ENCODE data around the gene PCDHA1.

GRCh38 chr5:140953234-140953633 lies 167.3 kb downstream of the PCDHA1 start:
- TF ChIP-seq, protein P1, sequence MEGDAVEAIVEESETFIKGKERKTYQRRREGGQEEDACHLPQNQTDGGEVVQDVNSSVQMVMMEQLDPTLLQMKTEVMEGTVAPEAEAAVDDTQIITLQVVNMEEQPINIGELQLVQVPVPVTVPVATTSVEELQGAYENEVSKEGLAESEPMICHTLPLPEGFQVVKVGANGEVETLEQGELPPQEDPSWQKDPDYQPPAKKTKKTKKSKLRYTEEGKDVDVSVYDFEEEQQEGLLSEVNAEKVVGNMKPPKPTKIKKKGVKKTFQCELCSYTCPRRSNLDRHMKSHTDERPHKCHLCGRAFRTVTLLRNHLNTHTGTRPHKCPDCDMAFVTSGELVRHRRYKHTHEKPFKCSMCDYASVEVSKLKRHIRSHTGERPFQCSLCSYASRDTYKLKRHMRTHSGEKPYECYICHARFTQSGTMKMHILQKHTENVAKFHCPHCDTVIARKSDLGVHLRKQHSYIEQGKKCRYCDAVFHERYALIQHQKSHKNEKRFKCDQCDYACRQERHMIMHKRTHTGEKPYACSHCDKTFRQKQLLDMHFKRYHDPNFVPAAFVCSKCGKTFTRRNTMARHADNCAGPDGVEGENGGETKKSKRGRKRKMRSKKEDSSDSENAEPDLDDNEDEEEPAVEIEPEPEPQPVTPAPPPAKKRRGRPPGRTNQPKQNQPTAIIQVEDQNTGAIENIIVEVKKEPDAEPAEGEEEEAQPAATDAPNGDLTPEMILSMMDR (IDR thresholded peaks at IDR 0.05), result no peak
- no peak for TF ChIP-seq EZH2phosphoT487 (IDR thresholded peaks at IDR 0.05)
- no peak for TF ChIP-seq EZH2 (IDR thresholded peaks at IDR 0.05)
